Astrocyte (in vitro differentiated cells and primary cell): ENCODE data around the gene CELF4. TPM values are rescaled to one million over a fixed set of nuclear protein-coding genes. Genes with fewer than 3 reads are reported as not detected.

Experiments used
- DNase-seq: peaks from one replicate; pipeline ENCODE4 v3.0.0-alpha.2; 2010; ENCODE audit warnings: low read depth
- FAIRE-seq: peaks from 2 replicates; lab custom pipeline; 2011; peaks lifted over from hg19 to GRCh38; lab: Jason Lieb, UNC
- H2AFZ ChIP-seq: 2 replicates; pipeline ENCODE4 v1.6.0; 2012; ENCODE audit warnings: low read depth, low read length, inconsistent platforms
- H3K27ac ChIP-seq: 2 replicates; pipeline ENCODE4 v1.5.1; 2011; ENCODE audit warnings: low read depth, low read length, inconsistent platforms
- H3K27me3 ChIP-seq: 2 replicates; pipeline ENCODE4 v1.6.0; 2011; ENCODE audit warnings: low read length, inconsistent platforms; ENCODE audit not compliant: insufficient read depth
- H3K36me3 ChIP-seq: 2 replicates; pipeline ENCODE4 v1.5.1; 2011; ENCODE audit warnings: low read length, inconsistent platforms; ENCODE audit not compliant: insufficient read depth
- H3K4me1 ChIP-seq: 2 replicates; pipeline ENCODE4 v1.5.1; 2011; ENCODE audit warnings: low read length, inconsistent platforms; ENCODE audit not compliant: insufficient read depth
- H3K4me2 ChIP-seq: 2 replicates; pipeline ENCODE4 v1.6.0; 2012; ENCODE audit warnings: low read length, inconsistent platforms
- H3K4me3 ChIP-seq: 2 replicates; pipeline ENCODE4 v1.5.1; 2011; ENCODE audit warnings: low read depth, mild to moderate bottlenecking, low read length, inconsistent platforms; ENCODE audit not compliant: insufficient read depth
- H3K79me2 ChIP-seq: 2 replicates; pipeline ENCODE4 v1.6.0; 2012; ENCODE audit warnings: mild to moderate bottlenecking, low read length, inconsistent platforms; ENCODE audit not compliant: insufficient read depth
- H3K9ac ChIP-seq: 2 replicates; pipeline ENCODE4 v1.6.0; 2012; ENCODE audit warnings: mild to moderate bottlenecking, low read length, inconsistent platforms
- H3K9me3 ChIP-seq: 2 replicates; pipeline ENCODE4 v1.5.1; 2012; ENCODE audit warnings: low read depth, mild to moderate bottlenecking, low read length, inconsistent platforms; ENCODE audit not compliant: insufficient read depth
- H4K20me1 ChIP-seq: 2 replicates; pipeline ENCODE4 v1.6.0; 2012; ENCODE audit warnings: low read length, inconsistent platforms; ENCODE audit not compliant: insufficient read depth
- H3K27ac Mint-ChIP-seq: one replicate; pipeline ENCODE4 v1.8.0; 2021; ENCODE audit warnings: mild to moderate bottlenecking, mixed read lengths; ENCODE audit not compliant: unreplicated experiment
- H3K27me3 Mint-ChIP-seq: one replicate; pipeline ENCODE4 v1.8.0; 2021; ENCODE audit warnings: low read depth, mixed read lengths; ENCODE audit not compliant: unreplicated experiment
- H3K36me3 Mint-ChIP-seq: one replicate; pipeline ENCODE4 v1.8.0; 2021; ENCODE audit warnings: low read depth, mixed read lengths; ENCODE audit not compliant: unreplicated experiment
- H3K4me1 Mint-ChIP-seq: one replicate; pipeline ENCODE4 v1.8.0; 2021; ENCODE audit warnings: low read depth, mixed read lengths; ENCODE audit not compliant: unreplicated experiment
- H3K4me3 Mint-ChIP-seq: one replicate; pipeline ENCODE4 v1.8.0; 2021; ENCODE audit warnings: mild to moderate bottlenecking, moderate library complexity, mixed read lengths; ENCODE audit not compliant: unreplicated experiment
- H3K9me3 Mint-ChIP-seq: one replicate; pipeline ENCODE4 v1.8.0; 2021; ENCODE audit warnings: mild to moderate bottlenecking, mixed read lengths; ENCODE audit not compliant: unreplicated experiment
- EZH2 ChIP-seq: IDR thresholded peaks from 2 replicates; pipeline ENCODE4 v1.6.1; 2012; ENCODE audit warnings: mild to moderate bottlenecking, low read length, inconsistent platforms; ENCODE audit not compliant: insufficient read depth
- total RNA-seq: library from RNA; stranded (reverse); gene quantifications from 2 replicates; pipeline ENCODE4 v1.2.1, GENCODE V29; 2021
- TF ChIP-seq, protein P1 (sequence below): IDR thresholded peaks from 2 replicates; pipeline ENCODE4 v1.5.1; 2011; ENCODE audit warnings: low read depth, mild to moderate bottlenecking, inconsistent platforms, low read length, moderate library complexity; ENCODE audit not compliant: insufficient read depth

The CELF4 gene
- total RNA-seq, 1 donor from 2014 or later: 0.16 TPM

DNA sequence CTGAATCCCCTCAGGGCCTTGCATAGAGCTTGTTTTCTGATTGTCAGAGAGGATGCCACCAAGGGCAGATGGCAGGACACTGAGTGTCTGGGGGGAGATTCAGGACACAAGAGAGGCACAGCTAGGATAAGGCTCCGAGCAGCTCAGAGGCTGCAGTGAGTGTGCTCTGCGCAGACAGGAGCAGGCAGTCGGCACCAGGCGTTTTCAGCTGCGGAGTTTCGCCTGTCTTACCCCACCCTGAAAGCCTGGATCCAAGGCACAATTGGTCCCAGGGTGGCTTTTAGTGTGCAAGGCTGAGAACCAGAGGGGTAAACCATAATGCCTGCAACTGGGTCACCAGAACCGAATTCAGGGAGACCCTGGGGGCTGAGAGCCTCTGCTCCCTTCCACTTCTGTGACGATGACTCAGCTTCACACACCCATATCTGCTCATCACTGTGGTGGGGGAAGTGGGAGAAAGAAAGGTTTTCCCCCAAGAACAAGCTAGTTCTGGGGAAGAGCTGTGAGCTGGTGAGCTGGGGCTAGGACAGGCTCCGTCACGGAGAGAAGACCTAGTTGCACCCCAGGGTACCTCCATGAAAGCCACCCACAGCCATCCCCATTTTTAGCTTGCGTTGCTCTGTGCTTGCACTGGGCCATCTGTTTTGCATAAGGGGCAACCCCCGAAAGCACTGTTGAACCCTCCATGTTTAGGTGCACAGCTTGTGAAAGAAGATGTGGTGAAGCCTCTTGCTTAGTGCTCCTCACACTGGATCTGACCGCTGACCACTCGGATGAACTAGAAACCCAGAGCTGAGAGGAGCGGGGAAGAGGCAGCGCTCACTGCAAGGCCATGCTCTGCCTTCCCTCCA, 173.7 kb downstream of the CELF4 start:
- Histone ChIP-seq H3K27ac (no peak overlapping the region), H3K36me3 (no peaks in the 10 kb centered on the region), H3K27me3 (peaks cover 12% of the 10 kb centered on the region), H4K20me1 (no peaks in the 10 kb centered on the region), H3K9me3 (peaks cover 11% of the 10 kb centered on the region), H2AFZ (no peak overlapping the region), H3K4me2 (no peak overlapping the region), H3K9ac (no peak overlapping the region), H3K4me1 (peaks cover 4% of the 10 kb centered on the region), H3K4me3 (no peak overlapping the region), H3K79me2 (no peaks in the 10 kb centered on the region)
- peaks cover 2% of the 10 kb centered on the region for H3K4me1 Mint-ChIP-seq
- H3K9me3 Mint-ChIP-seq: peaks cover 17% of the 10 kb centered on the region
- DNase-seq: no peak
- no peak for FAIRE-seq
- H3K4me3 Mint-ChIP-seq: no peak overlapping the region
- TF ChIP-seq, protein P1, sequence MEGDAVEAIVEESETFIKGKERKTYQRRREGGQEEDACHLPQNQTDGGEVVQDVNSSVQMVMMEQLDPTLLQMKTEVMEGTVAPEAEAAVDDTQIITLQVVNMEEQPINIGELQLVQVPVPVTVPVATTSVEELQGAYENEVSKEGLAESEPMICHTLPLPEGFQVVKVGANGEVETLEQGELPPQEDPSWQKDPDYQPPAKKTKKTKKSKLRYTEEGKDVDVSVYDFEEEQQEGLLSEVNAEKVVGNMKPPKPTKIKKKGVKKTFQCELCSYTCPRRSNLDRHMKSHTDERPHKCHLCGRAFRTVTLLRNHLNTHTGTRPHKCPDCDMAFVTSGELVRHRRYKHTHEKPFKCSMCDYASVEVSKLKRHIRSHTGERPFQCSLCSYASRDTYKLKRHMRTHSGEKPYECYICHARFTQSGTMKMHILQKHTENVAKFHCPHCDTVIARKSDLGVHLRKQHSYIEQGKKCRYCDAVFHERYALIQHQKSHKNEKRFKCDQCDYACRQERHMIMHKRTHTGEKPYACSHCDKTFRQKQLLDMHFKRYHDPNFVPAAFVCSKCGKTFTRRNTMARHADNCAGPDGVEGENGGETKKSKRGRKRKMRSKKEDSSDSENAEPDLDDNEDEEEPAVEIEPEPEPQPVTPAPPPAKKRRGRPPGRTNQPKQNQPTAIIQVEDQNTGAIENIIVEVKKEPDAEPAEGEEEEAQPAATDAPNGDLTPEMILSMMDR: no peak
- no peak for TF ChIP-seq EZH2
- H3K27me3 Mint-ChIP-seq: peaks cover 64% of the 10 kb centered on the region
- no peak overlapping the region for H3K27ac Mint-ChIP-seq
- peaks cover 2% of the 10 kb centered on the region for H3K36me3 Mint-ChIP-seq

DNA sequence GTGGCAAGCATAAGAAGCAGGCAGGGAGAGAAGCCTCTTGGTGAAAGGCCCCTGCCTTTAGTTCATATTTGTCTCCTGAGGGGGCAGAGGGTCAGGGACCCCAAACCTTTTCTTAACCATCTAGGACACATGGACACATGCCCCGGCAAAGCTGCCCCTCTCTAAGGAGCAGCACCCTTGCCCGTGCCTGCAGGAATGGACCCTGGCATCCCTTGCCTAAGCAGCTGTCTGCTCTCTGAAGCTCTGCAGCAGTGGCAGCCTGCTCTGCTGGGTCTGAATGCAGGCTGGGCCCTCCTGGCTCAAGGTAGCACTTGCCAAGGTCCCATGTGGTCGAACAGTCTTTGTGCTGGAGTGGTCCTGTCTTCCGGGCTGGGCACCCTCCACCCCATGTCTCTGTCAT, 174.4 kb downstream of the CELF4 start:
- peaks cover 12% of the 10 kb centered on the region for H3K27me3 ChIP-seq
- no peaks in the 10 kb centered on the region for H3K36me3 ChIP-seq
- H3K9me3 ChIP-seq: peaks cover 11% of the 10 kb centered on the region
- no peak overlapping the region for H2AFZ ChIP-seq
- H3K27ac Mint-ChIP-seq: no peak overlapping the region
- H3K4me2 ChIP-seq: no peak overlapping the region
- no peak overlapping the region for H3K4me3 Mint-ChIP-seq
- H3K9me3 Mint-ChIP-seq: peaks cover 17% of the 10 kb centered on the region
- peaks cover 64% of the 10 kb centered on the region for H3K27me3 Mint-ChIP-seq
- no peak overlapping the region for H3K4me3 ChIP-seq
- DNase-seq: no peak
- no peak for TF ChIP-seq EZH2
- TF ChIP-seq, protein P1: no peak
- no peak overlapping the region for H3K27ac ChIP-seq
- no peak for FAIRE-seq
- no peaks in the 10 kb centered on the region for H3K79me2 ChIP-seq
- H3K9ac ChIP-seq: no peak overlapping the region
- H3K36me3 Mint-ChIP-seq: peaks cover 2% of the 10 kb centered on the region
- H3K4me1 Mint-ChIP-seq: peaks cover 2% of the 10 kb centered on the region
- H4K20me1 ChIP-seq: no peaks in the 10 kb centered on the region
- H3K4me1 ChIP-seq: peaks cover 4% of the 10 kb centered on the region

DNA sequence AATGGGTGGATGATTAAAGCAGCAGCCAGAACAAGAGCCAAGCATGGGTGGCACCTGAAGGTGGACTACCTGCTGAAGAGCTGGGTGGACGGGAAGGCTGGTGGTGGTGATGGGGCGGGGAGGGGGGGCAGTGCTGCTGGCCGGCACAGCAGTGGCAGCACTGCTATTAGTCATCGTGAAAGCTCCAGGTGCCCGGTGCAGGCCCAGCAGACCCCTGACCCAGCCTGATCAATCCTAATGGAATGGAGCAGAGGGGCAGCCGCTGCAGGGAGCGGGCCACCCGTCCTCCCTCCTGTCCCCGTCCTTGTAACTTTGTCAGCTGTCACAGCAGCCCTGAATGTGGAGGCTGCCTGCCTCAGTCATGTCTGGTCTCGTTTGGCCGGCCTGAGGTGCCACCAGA, 174.9 kb downstream of the CELF4 start:
- H3K4me2 ChIP-seq: no peak overlapping the region
- no peaks in the 10 kb centered on the region for H4K20me1 ChIP-seq
- no peak overlapping the region for H3K9ac ChIP-seq
- peaks cover 12% of the 10 kb centered on the region for H3K27me3 ChIP-seq
- H3K27me3 Mint-ChIP-seq: peaks cover 61% of the 10 kb centered on the region
- peaks cover 2% of the 10 kb centered on the region for H3K4me1 Mint-ChIP-seq
- H3K36me3 ChIP-seq: no peaks in the 10 kb centered on the region
- H3K27ac ChIP-seq: no peak overlapping the region
- peaks cover 4% of the 10 kb centered on the region for H3K4me1 ChIP-seq
- TF ChIP-seq EZH2: no peak
- TF ChIP-seq, protein P1: no peak
- peaks cover 11% of the 10 kb centered on the region for H3K9me3 ChIP-seq
- DNase-seq (no peak), FAIRE-seq (no peak)
- no peak overlapping the region for H3K27ac Mint-ChIP-seq
- peaks cover 17% of the 10 kb centered on the region for H3K9me3 Mint-ChIP-seq
- no peak overlapping the region for H3K4me3 Mint-ChIP-seq
- no peak overlapping the region for H3K4me3 ChIP-seq
- no peaks in the 10 kb centered on the region for H3K79me2 ChIP-seq
- H3K36me3 Mint-ChIP-seq: peaks cover 2% of the 10 kb centered on the region
- no peak overlapping the region for H2AFZ ChIP-seq
